Measurements from ENCODE around the gene POLRMT.

Gene POLRMT

DNA sequence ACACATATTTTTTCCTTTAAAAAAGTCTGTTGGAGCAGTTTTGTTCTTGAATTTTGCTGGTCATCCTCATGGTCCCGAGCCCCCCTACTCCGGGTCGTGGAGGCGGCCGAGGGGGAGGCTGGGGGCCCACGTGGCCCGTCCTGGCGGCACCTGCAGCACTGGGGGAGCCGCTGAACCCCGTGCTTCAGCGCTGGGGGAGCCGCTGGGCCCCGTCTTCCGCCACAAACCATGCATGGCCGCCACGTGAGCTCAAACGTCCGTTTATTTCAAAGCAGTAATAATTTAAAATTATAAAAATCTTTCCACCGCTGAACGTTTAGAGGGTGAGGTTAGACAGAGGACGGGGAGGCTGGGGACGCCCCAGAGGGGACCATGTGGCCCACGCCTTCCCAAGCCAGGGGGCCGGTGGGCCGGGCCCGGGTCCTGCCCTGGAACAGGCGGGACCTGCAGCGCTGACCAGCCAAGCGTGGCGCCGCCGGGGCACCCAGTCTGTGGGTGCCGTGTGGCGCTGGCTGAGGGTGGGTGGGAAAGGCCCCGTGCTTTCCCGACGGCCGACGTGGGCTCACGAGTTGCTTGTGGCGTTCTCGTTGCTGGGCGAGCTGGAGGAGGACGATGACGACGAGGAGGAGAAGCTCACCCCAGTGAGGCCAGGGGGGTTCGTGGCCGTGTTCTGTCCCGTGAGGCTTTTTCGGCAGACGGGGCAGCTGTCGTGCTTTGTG, 14.4 kb upstream of the POLRMT start:
- Mint-ChIP-seq H3K27me3 (no peaks in the 10 kb centered on the region), H3K4me1 (ENCODE audit: low read depth) (no peaks in the 10 kb centered on the region), H3K36me3 (ENCODE audit: low read depth) (peaks cover 93% of the 10 kb centered on the region), H3K4me3 (no peak overlapping the region), H3K27ac (no peak overlapping the region), H3K9me3 (no peaks in the 10 kb centered on the region)
- intact Hi-C loops (cut with micrococcal nuclease): no loop called here

- Mint-ChIP-seq H3K4me1 (ENCODE audit: low read depth) (no peaks in the 10 kb centered on the region), H3K9me3 (no peaks in the 10 kb centered on the region), H3K36me3 (ENCODE audit: low read depth) (peaks cover 85% of the 10 kb centered on the region), H3K4me3 (no peak overlapping the region), H3K27ac (no peak overlapping the region), H3K27me3 (no peaks in the 10 kb centered on the region)
- intact Hi-C loops (cut with micrococcal nuclease): no loop called here
Measured at GRCh38 chr19:646779-647565, 13.6 kb upstream of the POLRMT start.

DNA sequence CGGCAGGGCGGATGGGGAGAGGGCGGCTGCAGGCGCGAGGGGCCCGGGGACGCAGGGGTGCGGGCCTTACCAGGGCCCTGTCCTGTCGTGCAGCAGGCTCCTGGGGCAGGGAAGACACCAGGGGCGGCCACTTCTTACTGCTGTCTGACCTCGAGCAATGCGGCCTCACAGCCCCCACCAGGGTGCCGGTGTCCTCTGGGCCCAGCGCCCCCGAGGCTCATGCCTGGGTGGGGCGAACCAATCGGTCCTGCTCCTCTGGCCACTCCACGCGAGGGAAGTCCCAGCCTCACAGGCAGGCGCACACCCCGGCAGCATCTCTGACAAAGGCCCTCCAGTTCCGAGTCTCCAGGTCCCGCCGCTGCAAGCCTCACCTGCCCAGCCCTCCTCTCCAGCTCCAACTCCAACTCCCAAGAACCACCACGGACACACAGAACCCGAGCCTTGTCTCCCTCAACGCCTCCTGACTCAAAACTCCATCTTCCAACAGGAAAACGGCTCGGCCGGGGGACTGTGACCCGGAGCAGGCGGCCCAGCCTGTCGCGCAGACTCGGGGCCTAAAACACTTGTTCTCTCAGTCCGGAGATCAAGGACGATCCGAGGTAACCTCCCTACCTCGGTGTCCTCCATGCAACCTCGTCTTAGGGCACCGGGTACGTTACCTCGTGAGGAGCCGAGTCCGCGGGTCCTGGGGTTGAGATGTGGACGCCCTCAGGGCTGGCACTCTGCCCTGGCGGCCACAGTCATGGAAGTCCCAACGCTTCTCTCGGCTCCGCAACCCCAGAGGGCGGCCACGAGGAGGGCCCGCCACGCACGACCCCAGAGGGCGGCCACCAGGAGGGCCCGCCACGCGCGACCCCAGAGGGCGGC, 12.8 kb upstream of the POLRMT start:
- no peak overlapping the region for H3K27ac Mint-ChIP-seq
- H3K27me3 Mint-ChIP-seq: peaks cover 4% of the 10 kb centered on the region
- H3K4me3 Mint-ChIP-seq: no peak overlapping the region
- H3K9me3 Mint-ChIP-seq: no peaks in the 10 kb centered on the region
- intact Hi-C loops (cut with micrococcal nuclease): no loop called here
- H3K36me3 Mint-ChIP-seq (ENCODE audit: low read depth): peaks cover 77% of the 10 kb centered on the region
- H3K4me1 Mint-ChIP-seq (ENCODE audit: low read depth): no peaks in the 10 kb centered on the region

- Mint-ChIP-seq H3K4me3 (no peak overlapping the region), H3K4me1 (ENCODE audit: low read depth) (peaks cover 5% of the 10 kb centered on the region), H3K27ac (no peak overlapping the region), H3K9me3 (no peaks in the 10 kb centered on the region), H3K27me3 (peaks cover 14% of the 10 kb centered on the region), H3K36me3 (ENCODE audit: low read depth) (peaks cover 64% of the 10 kb centered on the region)
- intact Hi-C loops (cut with micrococcal nuclease): no loop called here
Measured at GRCh38 chr19:644789-645188, 11.5 kb upstream of the POLRMT start.

GRCh38 chr19:644363-644762, 11.0 kb upstream of the POLRMT start:
- Mint-ChIP-seq H3K27ac (no peak overlapping the region), H3K27me3 (peaks cover 16% of the 10 kb centered on the region), H3K4me1 (ENCODE audit: low read depth) (peaks cover 9% of the 10 kb centered on the region), H3K4me3 (no peak overlapping the region), H3K9me3 (no peaks in the 10 kb centered on the region), H3K36me3 (ENCODE audit: low read depth) (peaks cover 59% of the 10 kb centered on the region)
- intact Hi-C loops (cut with micrococcal nuclease): no loop called here

- peaks cover 53% of the 10 kb centered on the region for H3K36me3 Mint-ChIP-seq (ENCODE audit: low read depth)
- intact Hi-C loops (cut with micrococcal nuclease): no loop called here
- peaks cover 22% of the 10 kb centered on the region for H3K27me3 Mint-ChIP-seq
Measured at GRCh38 chr19:643736-644135, 10.4 kb upstream of the POLRMT start.

GRCh38 chr19:642767-643727, 9.7 kb upstream of the POLRMT start:
- H3K4me3 Mint-ChIP-seq: no peak overlapping the region
- peaks cover 46% of the 10 kb centered on the region for H3K36me3 Mint-ChIP-seq (ENCODE audit: low read depth)
- H3K4me1 Mint-ChIP-seq (ENCODE audit: low read depth): peaks cover 13% of the 10 kb centered on the region
- H3K9me3 Mint-ChIP-seq: no peaks in the 10 kb centered on the region
- H3K27me3 Mint-ChIP-seq: peaks cover 29% of the 10 kb centered on the region
- H3K27ac Mint-ChIP-seq: no peak overlapping the region
- intact Hi-C loops (cut with micrococcal nuclease): no loop called here

More at GRCh38 chr19:643736-644135, 10.4 kb upstream of the POLRMT start:
- peaks cover 13% of the 10 kb centered on the region for H3K4me1 Mint-ChIP-seq (ENCODE audit: low read depth)
- H3K27ac Mint-ChIP-seq: no peak overlapping the region
- H3K9me3 Mint-ChIP-seq: no peaks in the 10 kb centered on the region
- no peak overlapping the region for H3K4me3 Mint-ChIP-seq

DNA sequence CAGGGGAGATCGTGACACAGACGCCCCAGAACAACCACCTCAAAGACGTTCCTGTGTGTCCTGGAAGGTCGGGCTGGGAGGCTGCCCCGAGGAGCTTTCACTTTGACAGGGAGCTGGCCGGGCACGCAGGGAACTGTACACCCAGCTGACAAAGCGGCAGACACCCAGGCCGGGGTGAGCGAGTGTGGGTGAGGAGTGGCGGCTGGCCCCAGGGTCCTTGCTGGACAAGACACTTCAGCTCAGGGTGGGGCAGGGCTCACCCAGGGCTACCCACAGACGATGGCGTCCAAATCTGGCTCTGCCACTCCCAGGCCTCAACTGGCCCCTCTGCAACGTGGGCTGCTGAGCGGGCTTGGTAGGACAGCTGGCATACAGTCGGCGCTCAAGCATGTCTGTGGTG, 8.4 kb upstream of the POLRMT start:
- peaks cover 33% of the 10 kb centered on the region for H3K36me3 Mint-ChIP-seq (ENCODE audit: low read depth)
- H3K9me3 Mint-ChIP-seq: no peaks in the 10 kb centered on the region
- no peak overlapping the region for H3K4me3 Mint-ChIP-seq
- H3K27me3 Mint-ChIP-seq: peaks cover 42% of the 10 kb centered on the region
- intact Hi-C loops (cut with micrococcal nuclease): no loop called here
- H3K27ac Mint-ChIP-seq: no peak overlapping the region
- H3K4me1 Mint-ChIP-seq (ENCODE audit: low read depth): peaks cover 13% of the 10 kb centered on the region

DNA sequence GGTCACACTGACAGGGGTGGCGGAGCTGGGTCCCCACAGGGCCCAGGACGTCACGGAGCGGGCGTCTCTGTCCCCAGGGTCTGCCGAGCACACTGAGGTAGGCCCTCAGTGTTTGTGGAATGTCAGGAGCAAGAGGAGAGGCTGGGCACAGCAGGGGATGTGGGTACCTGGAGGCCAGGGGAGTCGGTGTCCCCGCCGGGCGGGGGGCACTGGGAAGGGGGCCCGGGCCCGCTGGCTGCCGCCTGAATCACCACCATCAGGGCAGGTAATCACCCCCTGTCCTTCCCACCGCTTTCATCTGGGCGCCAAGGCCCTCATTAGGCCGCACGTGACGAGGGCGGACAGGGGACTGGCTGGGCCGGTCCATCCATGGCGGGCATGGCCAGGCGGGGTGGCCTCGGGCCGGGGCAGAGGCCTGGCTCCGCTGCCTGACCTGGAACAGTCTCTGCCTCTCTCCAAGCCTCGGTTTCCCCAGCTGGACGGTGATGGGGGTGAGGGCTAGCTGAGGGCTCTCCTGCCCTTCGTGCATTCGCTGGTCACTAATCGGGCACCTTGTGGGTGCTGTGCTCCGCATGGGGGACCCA, 7.4 kb upstream of the POLRMT start:
- intact Hi-C loops (cut with micrococcal nuclease): no loop called here
- peaks cover 23% of the 10 kb centered on the region for H3K36me3 Mint-ChIP-seq (ENCODE audit: low read depth)
- no peak overlapping the region for H3K4me3 Mint-ChIP-seq
- H3K27ac Mint-ChIP-seq: no peak overlapping the region
- H3K9me3 Mint-ChIP-seq: no peaks in the 10 kb centered on the region
- H3K27me3 Mint-ChIP-seq: peaks cover 43% of the 10 kb centered on the region
- H3K4me1 Mint-ChIP-seq (ENCODE audit: low read depth): peaks cover 13% of the 10 kb centered on the region

DNA sequence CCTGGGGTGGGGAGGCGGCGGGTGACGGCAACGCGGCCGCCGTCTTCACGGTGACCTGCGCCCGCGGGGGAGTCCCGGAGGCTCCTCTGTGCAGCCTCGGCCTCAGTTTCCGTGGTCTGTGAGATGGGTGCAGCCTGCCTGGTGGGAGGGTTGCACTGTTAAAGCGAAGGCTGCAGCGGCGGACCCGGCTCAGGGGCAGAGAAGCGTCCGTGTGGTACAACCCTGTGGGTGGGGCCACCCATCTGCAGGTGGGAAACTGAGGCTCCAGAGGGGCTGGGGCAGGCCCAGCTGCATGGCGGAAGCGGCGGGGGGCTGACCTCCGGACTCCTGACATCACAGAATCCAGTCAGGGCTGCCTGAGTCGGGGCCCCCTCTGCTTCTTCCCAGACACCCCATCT, 6.8 kb upstream of the POLRMT start:
- H3K9me3 Mint-ChIP-seq: no peaks in the 10 kb centered on the region
- H3K4me3 Mint-ChIP-seq: peak overlapping the region; percentile 65
- intact Hi-C loops (cut with micrococcal nuclease): no loop called here
- H3K36me3 Mint-ChIP-seq (ENCODE audit: low read depth): peaks cover 17% of the 10 kb centered on the region
- peaks cover 45% of the 10 kb centered on the region for H3K27me3 Mint-ChIP-seq
- H3K27ac Mint-ChIP-seq: no peak overlapping the region
- H3K4me1 Mint-ChIP-seq (ENCODE audit: low read depth): peaks cover 13% of the 10 kb centered on the region

GRCh38 chr19:639253-640160, 6.2 kb upstream of the POLRMT start, which contains the start of gene FGF22:
FGF22 (plus strand) TSS chr19:639879; CDS start chr19:639926, 47 bp downstream.
- Mint-ChIP-seq H3K36me3 (ENCODE audit: low read depth) (peaks cover 11% of the 10 kb centered on the region), H3K4me1 (ENCODE audit: low read depth) (peaks cover 13% of the 10 kb centered on the region), H3K4me3 (peak within 1 kb of the TSS; percentile 76), H3K9me3 (no peaks in the 10 kb centered on the region), H3K27ac (peak within 1 kb of the TSS; percentile 69), H3K27me3 (peaks cover 45% of the 10 kb centered on the region)
- intact Hi-C loops (cut with micrococcal nuclease): no loop called here

DNA sequence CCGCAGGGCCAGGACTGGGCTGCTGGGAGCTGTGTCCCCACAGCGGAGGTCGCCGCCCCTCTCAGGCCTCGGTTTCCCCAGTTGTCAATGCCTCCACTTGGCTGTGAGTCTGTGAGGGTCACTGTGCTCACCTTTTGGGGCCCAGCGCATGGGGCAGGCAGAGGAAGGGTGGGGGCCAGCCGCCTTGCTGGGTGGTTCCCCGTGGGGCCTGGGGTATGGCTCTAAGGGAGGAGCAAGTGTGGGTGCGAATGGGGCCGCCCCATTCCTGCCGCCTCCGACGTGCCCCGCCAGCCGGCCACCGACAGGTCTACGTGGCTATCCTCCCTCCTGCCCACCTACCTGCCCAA, 5.5 kb upstream of the POLRMT start:
- intact Hi-C loops (cut with micrococcal nuclease): no loop called here
- Mint-ChIP-seq H3K27me3 (peaks cover 45% of the 10 kb centered on the region), H3K27ac (peak overlapping the region; percentile 69), H3K9me3 (no peaks in the 10 kb centered on the region), H3K36me3 (ENCODE audit: low read depth) (peaks cover 5% of the 10 kb centered on the region), H3K4me3 (no peak overlapping the region), H3K4me1 (ENCODE audit: low read depth) (peaks cover 19% of the 10 kb centered on the region)

All from dendritic cell treated with granulocyte-macrophage colony-stimulating factor and Interleukin-4, amounts not matched to agents 40 ng/mL and 50 ng/mL, for 4 days (primary cell).